ENCODE measurements around the gene RTF1.

RTF1 gene

GRCh38 chr15:41490355-41490754 lies 73.5 kb downstream of the RTF1 start:
- Histone ChIP-seq H3K36me3 (ENCODE audit: control insufficient read depth, low read length) (no peaks in the 10 kb centered on the region), H3K27me3 (ENCODE audit: control insufficient read depth, low read length) (peaks cover 42% of the 10 kb centered on the region), H3K4me3 (ENCODE audit: low read length) (no peak overlapping the region), H4K20me1 (ENCODE audit: control insufficient read depth, insufficient read depth, low read depth, low read length) (no peaks in the 10 kb centered on the region), H3F3A (ENCODE audit: control insufficient read depth, insufficient read depth) (no peaks in the 10 kb centered on the region), H3K4me1 (ENCODE audit: control insufficient read depth, low read length) (peaks cover 27% of the 10 kb centered on the region), H3K27ac (ENCODE audit: low read depth, low read length) (no peak overlapping the region), H3K4me2 (ENCODE audit: low read length) (no peak overlapping the region), H3K9me3 (ENCODE audit: control insufficient read depth, insufficient read depth, low read length) (no peaks in the 10 kb centered on the region), H3K79me2 (ENCODE audit: control insufficient read depth, low read length) (no peaks in the 10 kb centered on the region), H3K9me2 (replicated peaks; ENCODE audit: control insufficient read depth, low read length) (no peaks in the 10 kb centered on the region)
- no peak for TF ChIP-seq EZH2phosphoT487 (IDR thresholded peaks at IDR 0.05; ENCODE audit: borderline replicate concordance, low read length)
- TF ChIP-seq, protein P1, sequence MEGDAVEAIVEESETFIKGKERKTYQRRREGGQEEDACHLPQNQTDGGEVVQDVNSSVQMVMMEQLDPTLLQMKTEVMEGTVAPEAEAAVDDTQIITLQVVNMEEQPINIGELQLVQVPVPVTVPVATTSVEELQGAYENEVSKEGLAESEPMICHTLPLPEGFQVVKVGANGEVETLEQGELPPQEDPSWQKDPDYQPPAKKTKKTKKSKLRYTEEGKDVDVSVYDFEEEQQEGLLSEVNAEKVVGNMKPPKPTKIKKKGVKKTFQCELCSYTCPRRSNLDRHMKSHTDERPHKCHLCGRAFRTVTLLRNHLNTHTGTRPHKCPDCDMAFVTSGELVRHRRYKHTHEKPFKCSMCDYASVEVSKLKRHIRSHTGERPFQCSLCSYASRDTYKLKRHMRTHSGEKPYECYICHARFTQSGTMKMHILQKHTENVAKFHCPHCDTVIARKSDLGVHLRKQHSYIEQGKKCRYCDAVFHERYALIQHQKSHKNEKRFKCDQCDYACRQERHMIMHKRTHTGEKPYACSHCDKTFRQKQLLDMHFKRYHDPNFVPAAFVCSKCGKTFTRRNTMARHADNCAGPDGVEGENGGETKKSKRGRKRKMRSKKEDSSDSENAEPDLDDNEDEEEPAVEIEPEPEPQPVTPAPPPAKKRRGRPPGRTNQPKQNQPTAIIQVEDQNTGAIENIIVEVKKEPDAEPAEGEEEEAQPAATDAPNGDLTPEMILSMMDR (IDR thresholded peaks at IDR 0.05; ENCODE audit: low read depth, low read length, poor library complexity, severe bottlenecking), result no peak

GRCh38 chr15:41491889-41492288 lies 75.0 kb downstream of the RTF1 start:
- H3K9me2 ChIP-seq (replicated peaks; ENCODE audit: control insufficient read depth, low read length), result no peaks in the 10 kb centered on the region
- H3F3A ChIP-seq (ENCODE audit: control insufficient read depth, insufficient read depth), result no peaks in the 10 kb centered on the region
- H3K4me2 ChIP-seq (ENCODE audit: low read length), result no peak overlapping the region
- H3K4me1 ChIP-seq (ENCODE audit: control insufficient read depth, low read length), result peaks cover 28% of the 10 kb centered on the region
- H3K27ac ChIP-seq (ENCODE audit: low read depth, low read length), result no peak overlapping the region
- no peak overlapping the region for H3K4me3 ChIP-seq (ENCODE audit: low read length)
- no peaks in the 10 kb centered on the region for H3K79me2 ChIP-seq (ENCODE audit: control insufficient read depth, low read length)
- H3K36me3 ChIP-seq (ENCODE audit: control insufficient read depth, low read length), result no peaks in the 10 kb centered on the region
- no peaks in the 10 kb centered on the region for H3K9me3 ChIP-seq (ENCODE audit: control insufficient read depth, insufficient read depth, low read length)
- H3K27me3 ChIP-seq (ENCODE audit: control insufficient read depth, low read length), result peaks cover 58% of the 10 kb centered on the region
- H4K20me1 ChIP-seq (ENCODE audit: control insufficient read depth, insufficient read depth, low read depth, low read length), result no peaks in the 10 kb centered on the region
- TF ChIP-seq, protein P1 (IDR thresholded peaks at IDR 0.05; ENCODE audit: low read depth, low read length, poor library complexity, severe bottlenecking), result no peak
- no peak for TF ChIP-seq EZH2phosphoT487 (IDR thresholded peaks at IDR 0.05; ENCODE audit: borderline replicate concordance, low read length)

GRCh38 chr15:41492597-41493204 lies 75.8 kb downstream of the RTF1 start:
- no peaks in the 10 kb centered on the region for H3K79me2 ChIP-seq (ENCODE audit: control insufficient read depth, low read length)
- no peak overlapping the region for H3K27ac ChIP-seq (ENCODE audit: low read depth, low read length)
- no peaks in the 10 kb centered on the region for H3K9me3 ChIP-seq (ENCODE audit: control insufficient read depth, insufficient read depth, low read length)
- peaks cover 28% of the 10 kb centered on the region for H3K4me1 ChIP-seq (ENCODE audit: control insufficient read depth, low read length)
- peak overlapping the region; percentile 97 for H3K4me2 ChIP-seq (ENCODE audit: low read length)
- H3K27me3 ChIP-seq (ENCODE audit: control insufficient read depth, low read length), result peaks cover 60% of the 10 kb centered on the region
- H3K4me3 ChIP-seq (ENCODE audit: low read length), result peak overlapping the region; percentile 81
- H3K9me2 ChIP-seq (replicated peaks; ENCODE audit: control insufficient read depth, low read length), result no peaks in the 10 kb centered on the region
- no peaks in the 10 kb centered on the region for H3F3A ChIP-seq (ENCODE audit: control insufficient read depth, insufficient read depth)
- no peaks in the 10 kb centered on the region for H3K36me3 ChIP-seq (ENCODE audit: control insufficient read depth, low read length)
- H4K20me1 ChIP-seq (ENCODE audit: control insufficient read depth, insufficient read depth, low read depth, low read length), result no peaks in the 10 kb centered on the region
- TF ChIP-seq, protein P1 (IDR thresholded peaks at IDR 0.05; ENCODE audit: low read depth, low read length, poor library complexity, severe bottlenecking), result no peak
- 0 out of 2 replicates have a peak, but pooled peaks have one; percentile 26 for TF ChIP-seq EZH2phosphoT487 (IDR thresholded peaks at IDR 0.05; ENCODE audit: borderline replicate concordance, low read length)

All from DOHH2 (cell line).